Common myeloid progenitor, CD34-positive (primary cell): ENCODE results near the gene RPS19BP1.

Experiments
- CTCF ChIA-PET: fragments of 350-600 bp; sonication (Branson Sonifier 250); formaldehyde crosslinking; loops from one replicate; lab custom pipeline; 2021; ENCODE audit warnings: antibody characterized with exemption; lab: Charles Lee
- POLR2A ChIA-PET: fragments of 350-600 bp; sonication (Branson Sonifier 250); formaldehyde crosslinking; loops from one replicate; lab custom pipeline; 2021; ENCODE audit warnings: antibody characterized with exemption; lab: Charles Lee
- DNase-seq, 3 donors: peaks; one replicate each; pipeline versions ENCODE4 v3.0.0 to v3.0.0-alpha.2; 2013
- H3K27ac ChIP-seq, 2 experiments: 1 replicate in 1 of 2; 2 replicates in 1 of 2; pipeline ENCODE4 v1.7.0; 2013; ENCODE audit warnings: inconsistent platforms in 2 of 2, low read length in 2 of 2, mild to moderate bottlenecking in 2 of 2, low read depth in 1 of 2, moderate library complexity in 1 of 2; ENCODE audit not compliant: severe bottlenecking in 2 of 2, insufficient read depth in 1 of 2, poor library complexity in 1 of 2
- H3K27me3 ChIP-seq, 5 experiments: replicated peaks in 2 of 5; 1 replicate in 3 of 5; 2 replicates in 2 of 5; pipeline versions ENCODE4 v1.6.1 to v1.7.0; 2013; ENCODE audit warnings: low read length in 4 of 5, mild to moderate bottlenecking in 2 of 5, moderate library complexity in 2 of 5, inconsistent platforms in 1 of 5; ENCODE audit not compliant: insufficient read depth in 5 of 5, control insufficient read depth in 4 of 5
- H3K36me3 ChIP-seq, 4 experiments: 1 replicate in 2 of 4; 2 replicates in 2 of 4; pipeline versions ENCODE4 v1.6.1 to v1.7.0; 2013; ENCODE audit warnings: low read length in 3 of 4, control low read depth in 1 of 4, mild to moderate bottlenecking in 1 of 4; ENCODE audit not compliant: control insufficient read depth in 4 of 4, insufficient read depth in 4 of 4
- H3K4me1 ChIP-seq, 4 experiments: 1 replicate in 3 of 4; 2 replicates in 1 of 4; pipeline versions ENCODE4 v1.6.1 to v1.7.1; 2013; ENCODE audit warnings: low read length in 3 of 4, mild to moderate bottlenecking in 3 of 4, control low read depth in 1 of 4, inconsistent platforms in 1 of 4, moderate library complexity in 1 of 4; ENCODE audit not compliant: control insufficient read depth in 4 of 4, insufficient read depth in 4 of 4; ENCODE audit errors: control extremely low read depth in 1 of 4
- H3K4me3 ChIP-seq, 7 experiments: 1 replicate in 4 of 7; 2 replicates in 3 of 7; pipeline versions ENCODE4 v1.5.1 to v1.7.0; 2013; ENCODE audit warnings: mild to moderate bottlenecking in 7 of 7, low read length in 6 of 7, moderate library complexity in 6 of 7, inconsistent platforms in 2 of 7, low read depth in 2 of 7, control low read depth in 1 of 7; ENCODE audit not compliant: insufficient read depth in 4 of 7, control insufficient read depth in 1 of 7; ENCODE audit errors: extremely low read depth in 1 of 7
- H3K9me3 ChIP-seq, 5 experiments: 1 replicate in 4 of 5; 2 replicates in 1 of 5; pipeline versions ENCODE4 v1.6.1 to v1.7.1; 2013; ENCODE audit warnings: low read length in 4 of 5, mild to moderate bottlenecking in 2 of 5, inconsistent platforms in 1 of 5, low read depth in 1 of 5, moderate library complexity in 1 of 5; ENCODE audit not compliant: control insufficient read depth in 4 of 5, insufficient read depth in 2 of 5; ENCODE audit errors: control extremely low read depth in 1 of 5
- WGBS: methylation state at CpG from one replicate; pipeline ENCODE4 v1.1.5; 2013; ENCODE audit not compliant: insufficient coverage; 5-methylcytosine and 5-hydroxymethylcytosine counted together

RPS19BP1 gene

DNA sequence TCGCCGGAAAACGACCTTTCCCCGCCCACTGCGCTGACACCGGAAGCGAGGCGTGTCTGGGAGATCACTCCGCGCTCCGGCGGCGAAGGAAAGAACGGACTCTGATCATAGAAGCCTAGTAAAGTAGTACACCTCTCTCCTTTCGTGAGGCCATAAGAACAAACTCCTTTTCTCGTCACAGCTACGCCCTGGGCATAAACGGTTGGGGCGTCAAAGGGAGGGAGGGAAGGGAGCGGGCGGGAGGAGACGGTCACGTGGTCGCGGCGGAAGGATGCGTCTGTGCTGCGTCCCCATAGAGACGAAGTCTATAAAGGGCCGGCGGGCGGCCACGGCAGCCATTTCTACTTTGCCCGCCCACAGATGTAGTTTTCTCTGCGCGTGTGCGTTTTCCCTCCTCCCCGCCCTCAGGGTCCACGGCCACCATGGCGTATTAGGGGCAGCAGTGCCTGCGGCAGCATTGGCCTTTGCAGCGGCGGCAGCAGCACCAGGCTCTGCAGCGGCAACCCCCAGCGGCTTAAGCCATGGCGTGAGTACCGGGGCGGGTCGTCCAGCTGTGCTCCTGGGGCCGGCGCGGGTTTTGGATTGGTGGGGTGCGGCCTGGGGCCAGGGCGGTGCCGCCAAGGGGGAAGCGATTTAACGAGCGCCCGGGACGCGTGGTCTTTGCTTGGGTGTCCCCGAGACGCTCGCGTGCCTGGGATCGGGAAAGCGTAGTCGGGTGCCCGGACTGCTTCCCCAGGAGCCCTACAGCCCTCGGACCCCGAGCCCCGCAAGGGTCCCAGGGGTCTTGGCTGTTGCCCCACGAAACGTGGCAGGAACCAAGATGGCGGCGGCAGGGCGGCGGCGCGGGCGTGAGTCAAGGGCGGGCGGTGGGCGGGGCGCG lies 12.1 kb downstream of the RPS19BP1 start, which contains the start of gene ATF4:
Gene ATF4, plus strand, starts transcription at position 337 of the 880 bp plus-strand sequence. CDS start 884 bp downstream, outside the sequence.
- peak within 1 kb of the TSS; percentile 96 to 99 for H3K27ac ChIP-seq
- under 1% methylated on average over 80 of the region's 86 CpGs for WGBS
- H3K4me1 ChIP-seq = peaks cover 11 to 56% (median 52%) of the 10 kb centered on the region in 4 experiments
- POLR2A ChIA-PET = interaction anchor here (0.6 to 1.7 kb wide), 12 partner anchors 9 to 523 kb away, joined by 3 to 17 read pairs (median 3); partner anchors contain the start of genes MIEF1, RPL3 and RPS19BP1
- H3K4me3 ChIP-seq = peak within 1 kb of the TSS; percentile 93 to 97 (median 95)
- peaks cover 8 to 66% (median 44%) of the 10 kb centered on the region in 4 experiments for H3K36me3 ChIP-seq
- CTCF ChIA-PET = interaction anchor here (0.6 to 2.0 kb wide), 6 partner anchors 10 to 177 kb away, joined by 3 to 17 read pairs (median 5); no protein-coding TSS in a partner anchor
- H3K27me3 ChIP-seq = no peaks in the 10 kb centered on the region
- DNase-seq = no peak
- H3K9me3 ChIP-seq = no peaks in the 10 kb centered on the region

DNA sequence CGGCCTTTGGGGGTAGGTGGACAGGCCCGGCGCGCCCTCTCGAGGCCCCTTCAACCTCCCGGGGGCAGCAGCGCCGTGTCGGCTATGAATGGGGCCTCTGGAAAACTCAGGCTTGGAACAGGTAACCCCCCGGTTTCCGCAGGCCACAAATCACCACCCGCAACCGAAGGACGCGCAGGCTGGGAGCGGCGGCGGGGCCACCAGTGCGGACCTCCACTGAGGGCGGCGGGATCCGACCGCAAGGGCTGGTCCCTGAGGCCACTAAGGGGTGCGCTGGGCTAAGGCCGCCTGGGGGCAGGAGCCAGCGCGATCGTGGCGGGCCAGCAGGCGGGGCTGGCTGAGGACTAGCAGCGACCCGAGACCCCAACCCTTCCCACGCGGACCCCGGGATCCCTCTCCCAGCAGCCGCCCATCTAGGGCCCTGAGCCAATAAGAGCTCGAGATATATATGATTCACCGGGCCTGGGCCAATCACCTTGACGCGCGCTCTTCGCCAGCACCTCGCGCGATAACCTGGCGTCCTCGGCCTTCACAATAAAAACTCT lies 12.8 kb downstream of the RPS19BP1 start:
- H3K4me1 ChIP-seq = peaks cover 11 to 51% (median 46%) of the 10 kb centered on the region in 4 experiments

DNA sequence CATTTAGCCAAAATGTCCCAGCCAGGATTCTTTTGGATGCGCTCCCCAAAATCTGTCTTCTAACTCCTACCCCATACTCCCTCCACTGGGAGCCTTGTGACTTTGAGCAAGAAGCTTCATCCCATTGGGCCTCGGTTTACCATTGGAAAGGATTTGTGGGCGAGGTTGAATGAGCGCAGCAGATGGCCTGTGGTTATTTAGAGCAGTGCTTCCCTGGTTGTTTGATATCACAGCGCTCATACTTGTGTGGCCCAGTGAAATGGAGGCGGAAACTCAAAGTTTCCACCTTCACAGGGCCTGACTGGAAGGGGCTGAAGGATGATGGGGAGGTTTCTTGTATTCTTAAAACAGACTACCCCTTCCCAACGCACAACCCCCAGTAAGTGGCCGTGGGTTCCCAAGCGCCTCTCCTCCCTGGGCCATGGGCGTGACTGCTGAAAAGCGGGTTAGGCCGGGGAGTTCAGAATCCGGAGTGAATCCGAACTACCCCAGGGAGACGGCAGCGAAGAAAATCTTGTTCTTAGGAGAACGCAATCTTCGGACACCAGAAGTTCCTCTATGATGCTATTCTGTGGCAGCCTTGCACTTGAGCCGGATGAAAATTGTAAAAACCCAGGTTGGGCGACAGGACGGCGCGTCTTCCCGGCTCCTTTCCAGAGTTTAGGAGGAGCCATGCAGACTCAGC lies 13.4 kb downstream of the RPS19BP1 start:
- Histone ChIP-seq H3K9me3 (no peaks in the 10 kb centered on the region), H3K36me3 (peaks cover 8 to 66% (median 46%) of the 10 kb centered on the region in 4 experiments), H3K27ac (peak overlapping the region; percentile 96 to 99), H3K27me3 (no peaks in the 10 kb centered on the region), H3K4me3 (peak overlapping the region; percentile 57 to 97 (median 95)), H3K4me1 (peaks cover 11 to 46% (median 41%) of the 10 kb centered on the region in 4 experiments)
- POLR2A ChIA-PET = interaction anchor here (0.6 to 1.7 kb wide), 9 partner anchors 10 to 525 kb away, joined by 3 to 17 read pairs (median 3); partner anchors contain the start of genes MIEF1 and RPL3
- peak in 2 of 3 donors; percentile 58 to 66 for DNase-seq
- 7% methylated on average over 19 of the region's 24 CpGs for WGBS
- CTCF ChIA-PET = interaction anchor here (1.0 to 13.0 kb wide), 7 partner anchors 8 to 26 kb away, joined by 5 to 254 read pairs (median 17); a partner anchor contains a TSS

More for the DNA sequence above, 12.8 kb downstream of the RPS19BP1 start:
- peak; percentile 99 to 100 (median 100) for DNase-seq
- ChIA-PET CTCF (interaction anchor here (0.6 to 2.0 kb wide), 6 partner anchors 9 to 176 kb away, joined by 3 to 17 read pairs (median 5); no protein-coding TSS in a partner anchor), POLR2A (interaction anchor here (0.6 to 1.7 kb wide), 11 partner anchors 10 to 524 kb away, joined by 3 to 17 read pairs (median 3); partner anchors contain the start of genes MIEF1, RPL3 and RPS19BP1)
- Histone ChIP-seq H3K9me3 (no peaks in the 10 kb centered on the region), H3K4me3 (peak overlapping the region; percentile 57 to 97 (median 95)), H3K27ac (peak overlapping the region; percentile 96 to 99), H3K27me3 (no peaks in the 10 kb centered on the region), H3K36me3 (peaks cover 12 to 66% (median 46%) of the 10 kb centered on the region in 4 experiments)
- 0% methylated on average over 37 of the region's 47 CpGs for WGBS

DNA sequence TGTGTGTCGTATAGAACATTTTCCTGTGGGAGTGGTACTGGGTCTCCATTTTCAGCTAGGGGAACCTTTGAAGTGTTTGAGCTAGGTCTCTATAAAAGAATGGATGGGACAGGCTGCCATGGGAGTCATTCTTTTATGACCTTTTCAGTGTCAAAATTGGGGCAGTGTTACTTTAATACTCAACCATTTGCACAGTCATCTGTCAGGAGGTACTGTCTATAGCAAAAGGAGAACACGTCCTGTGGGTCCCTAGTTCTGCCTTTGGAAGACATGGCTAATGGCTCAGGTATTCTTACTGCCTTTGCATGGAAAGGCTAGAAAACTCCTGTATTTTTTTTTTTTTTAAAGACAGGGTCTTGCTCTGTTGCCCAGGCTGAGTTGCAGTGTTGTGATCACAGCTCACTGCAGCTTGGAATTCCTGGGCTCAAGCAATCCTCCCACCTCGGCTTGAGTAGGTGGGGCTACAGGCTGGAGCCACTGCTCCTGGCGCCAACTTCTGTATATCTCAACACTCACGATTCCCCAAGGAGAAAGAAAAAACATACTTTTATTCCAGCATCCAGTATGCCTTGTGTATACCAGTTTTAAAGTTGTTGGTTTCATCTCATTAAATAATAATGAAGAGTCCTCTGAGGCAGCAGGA lies 14.3 kb downstream of the RPS19BP1 start:
- Histone ChIP-seq H3K36me3 (peaks cover 6 to 69% (median 50%) of the 10 kb centered on the region in 4 experiments), H3K4me1 (peaks cover 11 to 41% (median 36%) of the 10 kb centered on the region in 4 experiments), H3K9me3 (no peaks in the 10 kb centered on the region), H3K27me3 (no peaks in the 10 kb centered on the region), H3K4me3 (peak overlapping the region in 2 of 7 experiments; percentile 94 to 95), H3K27ac (peak overlapping the region in 1 of 2 experiments; percentile 99)
- ChIA-PET CTCF (interaction anchor here (0.9 to 13.0 kb wide), 6 partner anchors 7 to 198 kb away, joined by 3 to 254 read pairs (median 24); partner anchors contain the start of gene MIEF1), POLR2A (interaction anchor here (1.1 kb wide), 1 partner anchor 16 kb away, joined by 3 read pairs; the partner anchor contains the start of gene MIEF1)
- 63% methylated on average over 1 of the region's 5 CpGs for WGBS
- peak in 1 of 3 donors; percentile 36 for DNase-seq

DNA sequence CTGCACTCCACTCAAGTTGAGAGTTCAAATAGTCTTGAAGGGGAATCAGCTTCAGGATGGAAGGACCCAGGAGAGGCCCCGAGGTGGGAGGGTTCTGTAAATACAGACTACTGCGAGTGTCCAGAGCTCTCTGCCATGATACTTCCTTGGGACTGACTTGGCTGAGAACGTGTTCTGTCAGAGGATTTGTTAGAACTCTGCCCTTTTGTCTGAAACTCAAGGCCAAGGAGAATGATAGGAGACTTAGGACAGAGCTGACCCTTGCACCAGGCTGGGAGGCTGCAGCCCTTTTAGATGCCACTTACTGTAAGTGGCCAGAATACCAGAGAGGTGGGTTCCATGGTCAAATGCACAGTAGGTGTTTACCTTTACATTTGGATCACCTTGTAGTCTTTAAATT lies 15.1 kb downstream of the RPS19BP1 start:
- no peak for DNase-seq
- Histone ChIP-seq H3K4me1 (peaks cover 5 to 33% (median 30%) of the 10 kb centered on the region in 4 experiments), H3K36me3 (peaks cover 4 to 62% (median 47%) of the 10 kb centered on the region in 4 experiments), H3K4me3 (no peak overlapping the region), H3K9me3 (no peaks in the 10 kb centered on the region), H3K27ac (peak overlapping the region in 1 of 2 experiments; percentile 99), H3K27me3 (no peaks in the 10 kb centered on the region)
- POLR2A ChIA-PET = interaction anchor here (1.1 kb wide), 1 partner anchor 16 kb away, joined by 3 read pairs; the partner anchor contains the start of gene MIEF1
- WGBS = 96% methylated on average over 3 of the region's 3 CpGs
- CTCF ChIA-PET = interaction anchor here (0.6 to 13.0 kb wide), 10 partner anchors 8 to 810 kb away, joined by 3 to 254 read pairs (median 3); partner anchors contain the start of gene MIEF1
